Suprapubic skin (tissue), 4 donors: Measurements from ENCODE around the gene DDX52. TPM values are rescaled to one million over a fixed set of nuclear protein-coding genes. Genes with fewer than 3 reads are reported as not detected.

ENCODE experiments used
- DNase-seq, 2 donors: peaks; one replicate each; pipeline ENCODE4 v3.0.0-alpha.2; 2019; ENCODE audit warnings: low spot score in 2 of 2
- H3K27ac ChIP-seq: fragments of 200-600 bp; sonication (generic); one replicate; pipeline ENCODE4 v1.5.1; 2019
- H3K27me3 ChIP-seq: fragments of 200-600 bp; sonication (generic); one replicate; pipeline ENCODE4 v1.5.1; 2019
- H3K36me3 ChIP-seq: fragments of 200-600 bp; sonication (generic); one replicate; pipeline ENCODE4 v1.5.1; 2019
- H3K4me1 ChIP-seq: fragments of 200-600 bp; sonication (generic); one replicate; pipeline ENCODE4 v1.5.1; 2019
- H3K4me3 ChIP-seq: fragments of 200-600 bp; sonication (generic); one replicate; pipeline ENCODE4 v1.5.1; 2019; ENCODE audit warnings: mild to moderate bottlenecking
- H3K9me3 ChIP-seq: fragments of 200-600 bp; sonication (generic); one replicate; pipeline ENCODE4 v1.5.1; 2019
- EP300 ChIP-seq: sonication (generic); formaldehyde crosslinking; IDR thresholded peaks from one replicate; pipeline ENCODE4 v1.6.1; 2017; ENCODE audit warnings: antibody characterized with exemption
- POLR2A ChIP-seq, 2 donors: fragments of 450-650 bp; IDR thresholded peaks; one replicate each; pipeline ENCODE4 v1.6.1; 2017; ENCODE audit warnings: antibody characterized with exemption in 2 of 2, mild to moderate bottlenecking in 2 of 2, moderate library complexity in 2 of 2
- POLR2AphosphoS5 ChIP-seq, 3 donors: sonication (generic); formaldehyde crosslinking; IDR thresholded peaks; one replicate each; pipeline ENCODE4 v1.6.1; 2017; ENCODE audit warnings: antibody characterized with exemption in 3 of 3
- WGBS: methylation state at CpG from one replicate; pipeline ENCODE4 v1.1.5; 2018; 5-methylcytosine and 5-hydroxymethylcytosine counted together
- total RNA-seq, 4 donors: library from RNA; depleted of rRNA; stranded (reverse); fragments of >200 nt; gene quantifications; one replicate each; pipeline ENCODE4 v1.1.0, GENCODE V29; 2016
- TF ChIP-seq, protein P1 (sequence below), 2 donors: fragments of 200-600 bp in 1 of 2; fragments of 450-650 bp in 1 of 2; sonication (generic) in 1 of 2; IDR thresholded peaks; one replicate each; pipeline ENCODE4 v1.5.1; 2016 to 2019; ENCODE audit warnings: antibody characterized with exemption in 2 of 2, mild to moderate bottlenecking in 1 of 2, moderate library complexity in 1 of 2

The DDX52 gene
- total RNA-seq, 4 donors from 2014 or later: 15.6 to 21.7 (median 18.6) TPM

DNA sequence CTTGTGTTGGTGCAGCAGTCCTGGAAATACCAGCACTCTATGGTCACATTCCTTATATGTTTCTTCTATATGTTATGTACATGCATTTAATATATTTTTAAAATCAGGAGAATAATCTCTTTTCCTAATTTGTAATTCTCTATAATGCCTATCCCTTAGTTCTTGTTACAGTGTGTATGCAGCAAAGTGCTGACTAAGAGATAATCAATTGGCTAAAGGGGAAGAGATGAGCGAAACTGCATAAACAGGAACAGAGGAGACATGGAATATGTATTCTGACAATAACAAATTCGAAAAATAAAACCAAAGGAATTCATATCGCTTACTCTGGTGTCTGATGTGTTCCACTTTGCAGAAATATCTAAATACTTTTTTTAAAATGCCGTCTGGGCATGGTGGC lies 75.7 kb downstream of the DDX52 start:
- WGBS: 90% methylated on average over 4 of the region's 4 CpGs
- H3K9me3 ChIP-seq: no peaks in the 10 kb centered on the region
- H3K36me3 ChIP-seq: peaks cover 66% of the 10 kb centered on the region
- TF ChIP-seq, protein P1, sequence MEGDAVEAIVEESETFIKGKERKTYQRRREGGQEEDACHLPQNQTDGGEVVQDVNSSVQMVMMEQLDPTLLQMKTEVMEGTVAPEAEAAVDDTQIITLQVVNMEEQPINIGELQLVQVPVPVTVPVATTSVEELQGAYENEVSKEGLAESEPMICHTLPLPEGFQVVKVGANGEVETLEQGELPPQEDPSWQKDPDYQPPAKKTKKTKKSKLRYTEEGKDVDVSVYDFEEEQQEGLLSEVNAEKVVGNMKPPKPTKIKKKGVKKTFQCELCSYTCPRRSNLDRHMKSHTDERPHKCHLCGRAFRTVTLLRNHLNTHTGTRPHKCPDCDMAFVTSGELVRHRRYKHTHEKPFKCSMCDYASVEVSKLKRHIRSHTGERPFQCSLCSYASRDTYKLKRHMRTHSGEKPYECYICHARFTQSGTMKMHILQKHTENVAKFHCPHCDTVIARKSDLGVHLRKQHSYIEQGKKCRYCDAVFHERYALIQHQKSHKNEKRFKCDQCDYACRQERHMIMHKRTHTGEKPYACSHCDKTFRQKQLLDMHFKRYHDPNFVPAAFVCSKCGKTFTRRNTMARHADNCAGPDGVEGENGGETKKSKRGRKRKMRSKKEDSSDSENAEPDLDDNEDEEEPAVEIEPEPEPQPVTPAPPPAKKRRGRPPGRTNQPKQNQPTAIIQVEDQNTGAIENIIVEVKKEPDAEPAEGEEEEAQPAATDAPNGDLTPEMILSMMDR (IDR thresholded peaks at IDR 0.05): no peak
- TF ChIP-seq EP300 (no peak), POLR2AphosphoS5 (IDR thresholded peaks at IDR 0.05) (no peak), POLR2A (IDR thresholded peaks at IDR 0.05) (no peak)
- H3K4me3 ChIP-seq: no peak overlapping the region
- H3K27me3 ChIP-seq: no peaks in the 10 kb centered on the region
- H3K4me1 ChIP-seq: no peaks in the 10 kb centered on the region
- no peak overlapping the region for H3K27ac ChIP-seq
- DNase-seq: no peak

DNA sequence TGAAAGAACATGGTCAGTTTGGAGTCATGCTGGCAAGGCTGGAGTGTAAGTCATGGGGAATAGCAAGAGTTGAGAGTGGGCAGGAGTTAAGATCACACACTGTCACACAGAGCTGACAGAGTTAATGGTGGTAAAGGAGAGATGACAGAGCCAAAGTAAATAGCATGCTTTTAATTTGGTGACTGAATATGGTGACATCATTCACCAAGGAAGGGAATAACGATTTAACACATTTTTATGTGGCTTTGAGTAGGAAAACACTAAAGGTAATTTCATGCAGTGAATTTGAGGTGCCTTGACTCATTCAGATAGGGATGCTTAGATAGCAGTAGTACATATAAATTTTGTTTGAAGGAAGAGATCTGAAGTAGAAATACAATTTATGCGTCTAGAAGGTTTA lies 76.1 kb downstream of the DDX52 start:
- no peaks in the 10 kb centered on the region for H3K4me1 ChIP-seq
- TF ChIP-seq EP300 (no peak), POLR2AphosphoS5 (IDR thresholded peaks at IDR 0.05) (no peak), POLR2A (IDR thresholded peaks at IDR 0.05) (no peak)
- TF ChIP-seq, protein P1 (IDR thresholded peaks at IDR 0.05): no peak
- H3K9me3 ChIP-seq: no peaks in the 10 kb centered on the region
- no peak overlapping the region for H3K27ac ChIP-seq
- no peak overlapping the region for H3K4me3 ChIP-seq
- 59% methylated on average over 2 of the region's 2 CpGs for WGBS
- DNase-seq: no peak
- peaks cover 64% of the 10 kb centered on the region for H3K36me3 ChIP-seq
- H3K27me3 ChIP-seq: no peaks in the 10 kb centered on the region

DNA sequence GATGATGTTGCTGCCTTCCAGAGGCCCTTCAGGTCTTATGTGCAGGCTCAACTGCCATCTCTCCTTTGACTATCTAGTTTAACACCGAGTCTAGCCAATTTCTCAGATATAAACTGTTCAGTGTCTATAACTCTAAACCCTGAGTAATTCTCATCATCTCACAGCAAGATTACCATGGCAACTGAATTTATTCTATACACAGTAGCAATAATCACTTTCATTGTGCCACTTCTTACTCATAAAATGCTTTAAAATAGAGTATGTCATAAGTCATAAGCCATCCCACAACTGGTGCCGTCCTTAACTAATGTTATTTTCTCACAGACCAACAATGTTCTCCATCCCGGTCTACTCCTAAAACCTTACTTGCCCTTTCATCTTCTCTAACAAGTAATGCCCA lies 79.0 kb downstream of the DDX52 start:
- WGBS: 93% methylated on average over 3 of the region's 3 CpGs
- no peaks in the 10 kb centered on the region for H3K4me1 ChIP-seq
- no peaks in the 10 kb centered on the region for H3K27me3 ChIP-seq
- no peak overlapping the region for H3K4me3 ChIP-seq
- H3K36me3 ChIP-seq: peaks cover 59% of the 10 kb centered on the region
- TF ChIP-seq POLR2AphosphoS5 (IDR thresholded peaks at IDR 0.05) (no peak), EP300 (no peak), POLR2A (IDR thresholded peaks at IDR 0.05) (no peak)
- TF ChIP-seq, protein P1 (IDR thresholded peaks at IDR 0.05): no peak
- no peak overlapping the region for H3K27ac ChIP-seq
- DNase-seq: no peak
- H3K9me3 ChIP-seq: no peaks in the 10 kb centered on the region

DNA sequence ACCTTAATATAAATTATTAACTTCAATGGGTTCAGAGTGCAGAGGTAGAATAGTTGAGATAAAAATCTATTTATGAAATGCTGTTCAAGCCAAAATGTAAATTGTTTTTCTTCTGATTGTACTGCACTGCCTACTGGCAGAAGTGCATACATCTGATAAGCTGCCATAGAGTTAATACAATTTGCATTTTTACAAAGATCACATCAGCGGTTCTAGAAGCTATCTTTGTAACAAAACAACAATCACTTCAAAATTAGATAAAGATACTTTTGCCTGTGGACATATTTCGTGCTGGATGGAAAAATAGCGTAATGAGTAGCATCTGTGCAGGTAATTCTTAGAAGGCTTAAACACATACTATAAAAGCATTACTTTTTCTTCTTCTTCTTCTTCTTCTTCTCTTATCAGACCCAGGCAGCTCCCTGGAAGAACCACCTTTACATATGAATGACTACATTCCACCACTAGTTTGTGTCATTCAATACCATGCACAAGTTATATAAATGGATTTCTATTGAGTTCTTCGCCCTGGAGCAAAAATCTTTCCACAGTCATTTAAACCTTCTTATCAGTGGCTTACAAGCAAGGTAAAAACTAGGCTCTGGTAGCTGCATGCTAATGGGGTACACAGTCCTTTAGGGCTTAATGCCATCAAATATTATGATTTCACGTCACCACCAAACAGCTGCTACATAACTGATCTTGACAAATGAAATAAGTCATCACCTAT lies 81.1 kb downstream of the DDX52 start:
- no peak for TF ChIP-seq POLR2AphosphoS5 (IDR thresholded peaks at IDR 0.05)
- TF ChIP-seq, protein P1 (IDR thresholded peaks at IDR 0.05): no peak
- WGBS: 56% methylated on average over 5 of the region's 5 CpGs
- Histone ChIP-seq H3K27ac (no peak overlapping the region), H3K4me1 (no peaks in the 10 kb centered on the region), H3K27me3 (no peaks in the 10 kb centered on the region), H3K9me3 (no peaks in the 10 kb centered on the region), H3K4me3 (no peak overlapping the region), H3K36me3 (peaks cover 59% of the 10 kb centered on the region)
- DNase-seq: no peak

Other genes starting within 250 kb of the DDX52 start
- gene ACACA, start 236.6 kb downstream of the DDX52 start, total RNA-seq: 10 to 100 TPM; 47.9 to 56.2 (median 51.4) TPM
- gene TADA2A, start 236.6 kb downstream of the DDX52 start, total RNA-seq: 10 to 100 TPM; 10.5 to 39.3 (median 16.1) TPM
- 100 to 1,000 TPM in 1 of 4 donors, 10 to 100 TPM in 3; 31.4 to 107 (median 68.5) TPM for gene DUSP14, start 153.6 kb downstream of the DDX52 start, total RNA-seq
- gene SYNRG, start 34.0 kb downstream of the DDX52 start, total RNA-seq: 10 to 100 TPM; 21.2 to 48.5 (median 25.5) TPM
- gene HNF1B, start 101.6 kb upstream of the DDX52 start, total RNA-seq: not detected